B cell (primary cell): ENCODE measurements around the gene WDR86.

Experiments
- CTCF ChIP-seq: fragments of 200-600 bp; IDR thresholded peaks from one replicate; pipeline ENCODE4 v1.8.0; 2022; ENCODE audit warnings: antibody characterized with exemption, mild to moderate bottlenecking
- EZH2 ChIP-seq: IDR thresholded peaks from 2 replicates; pipeline ENCODE4 v1.6.1; 2012; ENCODE audit warnings: borderline replicate concordance, low read depth, mild to moderate bottlenecking, moderate library complexity, low read length; ENCODE audit not compliant: insufficient read depth, poor library complexity, severe bottlenecking

DNA sequence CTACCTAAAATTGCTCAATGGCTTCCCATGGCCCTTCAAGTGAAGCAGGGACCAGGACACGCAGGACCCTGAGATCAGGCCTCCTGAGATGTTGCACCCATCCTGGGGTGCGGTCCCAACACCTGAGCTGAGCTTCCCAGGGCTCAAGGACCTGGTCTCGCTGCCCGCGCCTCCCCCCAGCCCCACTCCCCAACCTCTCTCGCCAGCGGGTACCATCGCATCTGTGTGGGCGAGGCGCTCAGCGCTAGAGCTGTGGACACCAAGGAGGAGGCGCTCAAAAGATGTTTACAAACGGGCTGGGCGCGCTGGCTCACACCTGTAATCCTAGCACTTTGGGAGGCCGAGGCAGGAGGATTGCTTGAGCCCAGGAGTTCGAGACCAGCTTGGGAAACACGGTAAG is 37.5 kb upstream of the WDR86 start:
- TF ChIP-seq CTCF: no peak
- TF ChIP-seq EZH2: no peak
